Trophoblast cell (in vitro differentiated cells and primary cell): ENCODE measurements around the gene IGF2BP1.

ENCODE experiments used
- DNase-seq, 2 donors: peaks; one replicate each; pipeline ENCODE4 v3.0.0-alpha.2; 2016
- H2AFZ ChIP-seq: 2 replicates; pipeline ENCODE4 v1.6.1; 2013; ENCODE audit warnings: low read length, moderate library complexity, mild to moderate bottlenecking; ENCODE audit not compliant: insufficient read depth, poor library complexity
- H2AK5ac ChIP-seq: 2 replicates; pipeline ENCODE4 v1.6.1; 2013; ENCODE audit warnings: mild to moderate bottlenecking, low read length
- H2BK120ac ChIP-seq: 2 replicates; pipeline ENCODE4 v1.6.1; 2013; ENCODE audit warnings: low read length, mild to moderate bottlenecking, moderate library complexity; ENCODE audit not compliant: insufficient read depth, poor library complexity
- H2BK12ac ChIP-seq: 2 replicates; pipeline ENCODE4 v1.6.1; 2013; ENCODE audit warnings: mild to moderate bottlenecking, low read length, moderate library complexity
- H2BK5ac ChIP-seq: 2 replicates; pipeline ENCODE4 v1.6.1; 2013; ENCODE audit warnings: low read length, low read depth, moderate library complexity, mild to moderate bottlenecking; ENCODE audit not compliant: poor library complexity
- H3K14ac ChIP-seq: 2 replicates; pipeline ENCODE4 v1.6.1; 2013; ENCODE audit warnings: mild to moderate bottlenecking, low read length
- H3K18ac ChIP-seq: 2 replicates; pipeline ENCODE4 v1.6.1; 2013; ENCODE audit warnings: mild to moderate bottlenecking, low read length
- H3K23ac ChIP-seq: 2 replicates; pipeline ENCODE4 v1.6.1; 2013; ENCODE audit warnings: low read length
- H3K27ac ChIP-seq: 2 replicates; pipeline ENCODE4 v1.5.1; 2013; ENCODE audit warnings: low read depth, mild to moderate bottlenecking, inconsistent platforms, low read length, moderate library complexity
- H3K27me3 ChIP-seq: 2 replicates; pipeline ENCODE4 v1.6.1; 2013; ENCODE audit warnings: inconsistent platforms, mild to moderate bottlenecking, low read length, moderate library complexity; ENCODE audit not compliant: insufficient read depth
- H3K36me3 ChIP-seq, 2 experiments: 1 replicate in 1 of 2; 2 replicates in 1 of 2; pipeline ENCODE4 v1.6.1; 2013; ENCODE audit warnings: low read length in 2 of 2, mild to moderate bottlenecking in 2 of 2, moderate library complexity in 1 of 2; ENCODE audit not compliant: insufficient read depth in 2 of 2, control insufficient read depth in 1 of 2
- H3K4ac ChIP-seq: 2 replicates; pipeline ENCODE4 v1.6.1; 2013; ENCODE audit warnings: low read depth, mild to moderate bottlenecking, low read length, moderate library complexity
- H3K4me1 ChIP-seq, 2 experiments: 1 replicate in 1 of 2; 2 replicates in 1 of 2; pipeline ENCODE4 v1.6.1; 2013; ENCODE audit warnings: low read length in 2 of 2, mild to moderate bottlenecking in 2 of 2, moderate library complexity in 1 of 2; ENCODE audit not compliant: insufficient read depth in 2 of 2, control insufficient read depth in 1 of 2
- H3K4me2 ChIP-seq: 2 replicates; pipeline ENCODE4 v1.6.1; 2013; ENCODE audit warnings: inconsistent platforms, mild to moderate bottlenecking, low read length, moderate library complexity
- H3K4me3 ChIP-seq: 2 replicates; pipeline ENCODE4 v1.5.1; 2013; ENCODE audit warnings: mild to moderate bottlenecking, low read depth, low read length, inconsistent platforms
- H3K79me1 ChIP-seq: one replicate; pipeline ENCODE4 v1.6.1; 2013; ENCODE audit warnings: low read length
- H3K79me2 ChIP-seq: 2 replicates; pipeline ENCODE4 v1.6.1; 2013; ENCODE audit warnings: low read length, mild to moderate bottlenecking; ENCODE audit not compliant: control insufficient read depth, insufficient read depth, poor library complexity
- H3K9ac ChIP-seq: 2 replicates; pipeline ENCODE4 v1.6.1; 2013; ENCODE audit warnings: mild to moderate bottlenecking, low read length
- H3K9me3 ChIP-seq: 2 replicates; pipeline ENCODE4 v1.6.1; 2013; ENCODE audit warnings: low read depth, mild to moderate bottlenecking, control low read depth, inconsistent platforms, low read length; ENCODE audit not compliant: insufficient read depth
- H4K12ac ChIP-seq: 2 replicates; pipeline ENCODE4 v1.6.1; 2013; ENCODE audit warnings: low read depth, mild to moderate bottlenecking, low read length, moderate library complexity
- H4K8ac ChIP-seq: 2 replicates; pipeline ENCODE4 v1.6.1; 2013; ENCODE audit warnings: low read depth, mild to moderate bottlenecking, low read length, moderate library complexity
- H4K91ac ChIP-seq: one replicate; pipeline ENCODE4 v1.6.1; 2013; ENCODE audit warnings: low read depth, mild to moderate bottlenecking, low read length, moderate library complexity
- WGBS: extraction: QIAGEN DNeasy Blood & Tissue Kit; methylation state at CpG from one replicate; pipeline ENCODE4 v1.1.7; 2013; ENCODE audit warnings: missing lambda C conversion rate; ENCODE audit not compliant: insufficient read length, insufficient coverage; ENCODE audit errors: extremely low coverage; 5-methylcytosine and 5-hydroxymethylcytosine counted together

The IGF2BP1 gene

GRCh38 chr17:48996722-48997102, 473 bp upstream of the IGF2BP1 start:
- H4K12ac ChIP-seq, result peak overlapping the region; percentile 61
- H3K4me2 ChIP-seq, result peak overlapping the region; percentile 77
- H3K36me3 ChIP-seq, result no peaks in the 10 kb centered on the region
- peaks cover 41% of the 10 kb centered on the region for H3K79me1 ChIP-seq
- peak overlapping the region; percentile 99 for H2BK5ac ChIP-seq
- peak overlapping the region; percentile 84 for H3K4me3 ChIP-seq
- H3K9me3 ChIP-seq, result no peaks in the 10 kb centered on the region
- no peaks in the 10 kb centered on the region for H3K4me1 ChIP-seq
- H4K8ac ChIP-seq, result peak overlapping the region; percentile 96
- peak overlapping the region; percentile 59 for H3K9ac ChIP-seq
- DNase-seq, result no peak
- H2BK120ac ChIP-seq, result peak overlapping the region; percentile 99
- no peak overlapping the region for H3K23ac ChIP-seq
- peak overlapping the region; percentile 92 for H3K18ac ChIP-seq
- WGBS, result no CpG with 5 or more reads among the region's 23 CpGs
- peak overlapping the region; percentile 10 for H2BK12ac ChIP-seq
- peak overlapping the region; percentile 99 for H3K4ac ChIP-seq
- H4K91ac ChIP-seq, result peak overlapping the region; percentile 99
- peak overlapping the region; percentile 71 for H3K14ac ChIP-seq
- H2AK5ac ChIP-seq, result peak overlapping the region; percentile 88
- H3K27ac ChIP-seq, result peak overlapping the region; percentile 99
- H3K79me2 ChIP-seq, result peaks cover 36% of the 10 kb centered on the region
- H3K27me3 ChIP-seq, result no peaks in the 10 kb centered on the region
- H2AFZ ChIP-seq, result peak overlapping the region; percentile 79

GRCh38 chr17:48997827-48998586, 822 bp downstream of the IGF2BP1 start:
- WGBS, result no CpG with 5 or more reads among the region's 63 CpGs
- peak overlapping the region; percentile 92 for H2BK120ac ChIP-seq

DNA sequence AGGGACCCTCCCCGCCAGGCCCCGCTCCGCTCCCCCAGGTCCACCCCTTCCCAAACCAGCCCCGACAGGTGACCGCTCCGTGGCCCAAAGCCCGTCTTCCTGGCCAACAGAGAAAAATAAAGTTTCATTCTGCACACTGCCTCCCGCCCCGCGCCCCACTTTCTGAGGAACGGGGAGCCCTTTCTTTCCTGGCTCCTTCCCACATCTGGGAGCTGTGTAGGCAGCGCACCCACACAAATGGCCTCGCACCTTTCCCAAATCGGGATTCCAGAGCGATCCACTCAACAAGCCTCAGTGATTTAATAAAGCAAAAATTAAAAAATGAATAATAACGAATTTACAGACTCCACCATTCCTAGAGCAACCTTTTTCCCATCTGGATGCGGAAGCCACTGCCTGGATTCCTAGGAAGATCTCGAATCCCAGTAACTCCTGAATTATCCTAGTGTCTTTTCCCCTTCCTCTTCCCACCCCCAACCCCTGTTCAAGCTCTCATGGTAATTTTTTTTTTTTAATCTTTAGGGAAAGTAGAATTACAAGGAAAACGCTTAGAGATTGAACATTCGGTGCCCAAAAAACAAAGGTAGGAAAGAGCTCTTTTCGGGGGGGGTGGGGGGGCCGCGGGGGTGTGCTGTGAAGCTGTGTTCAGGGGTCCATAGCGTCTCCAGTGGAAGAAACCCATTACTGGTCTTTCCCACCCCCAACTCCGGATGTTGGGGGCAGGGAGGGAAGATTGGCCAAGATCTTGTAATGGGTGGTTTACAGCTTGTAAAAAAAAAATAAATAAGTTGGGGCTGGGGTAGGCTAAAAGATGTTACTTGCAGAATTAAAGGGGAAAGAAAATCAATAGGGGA, 1.6 kb downstream of the IGF2BP1 start:
- Histone ChIP-seq H4K12ac (peak overlapping the region; percentile 61), H3K27ac (peak overlapping the region; percentile 99), H3K9ac (peak overlapping the region; percentile 95), H3K18ac (peak overlapping the region; percentile 93), H4K91ac (peak overlapping the region; percentile 99), H3K27me3 (no peaks in the 10 kb centered on the region), H2AK5ac (peak overlapping the region; percentile 95), H3K23ac (no peak overlapping the region), H2BK120ac (peak overlapping the region; percentile 83), H3K14ac (peak overlapping the region; percentile 96), H2BK12ac (no peak overlapping the region), H3K4me3 (peak overlapping the region; percentile 97), H3K4me1 (no peaks in the 10 kb centered on the region), H3K4ac (peak overlapping the region; percentile 99), H2AFZ (no peak overlapping the region), H3K9me3 (no peaks in the 10 kb centered on the region), H4K8ac (peak overlapping the region; percentile 73), H3K4me2 (peak overlapping the region; percentile 77), H2BK5ac (peak overlapping the region; percentile 90), H3K79me1 (peaks cover 43% of the 10 kb centered on the region), H3K36me3 (no peaks in the 10 kb centered on the region), H3K79me2 (peaks cover 38% of the 10 kb centered on the region)
- no peak for DNase-seq
- no CpG with 5 or more reads among the region's 25 CpGs for WGBS

More at GRCh38 chr17:48997827-48998586, 822 bp downstream of the IGF2BP1 start:
- Histone ChIP-seq H3K36me3 (no peaks in the 10 kb centered on the region), H4K8ac (peak overlapping the region; percentile 90), H2BK5ac (peak overlapping the region; percentile 97), H3K14ac (peak overlapping the region; percentile 99), H3K4me2 (peak overlapping the region; percentile 77), H3K4me3 (peak overlapping the region; percentile 97), H3K9me3 (no peaks in the 10 kb centered on the region), H2AK5ac (peak overlapping the region; percentile 98), H2BK12ac (peak overlapping the region; percentile 55), H4K91ac (peak overlapping the region; percentile 99), H3K4me1 (no peaks in the 10 kb centered on the region), H3K27ac (peak overlapping the region; percentile 99), H2AFZ (peak overlapping the region; percentile 73), H3K79me1 (peaks cover 41% of the 10 kb centered on the region), H3K27me3 (no peaks in the 10 kb centered on the region), H3K4ac (peak overlapping the region; percentile 99), H3K18ac (peak overlapping the region; percentile 100), H3K23ac (no peak overlapping the region), H4K12ac (peak overlapping the region; percentile 78), H3K79me2 (peaks cover 36% of the 10 kb centered on the region), H3K9ac (peak overlapping the region; percentile 95)
- DNase-seq, result peak in 1 of 2 donors; percentile 48

DNA sequence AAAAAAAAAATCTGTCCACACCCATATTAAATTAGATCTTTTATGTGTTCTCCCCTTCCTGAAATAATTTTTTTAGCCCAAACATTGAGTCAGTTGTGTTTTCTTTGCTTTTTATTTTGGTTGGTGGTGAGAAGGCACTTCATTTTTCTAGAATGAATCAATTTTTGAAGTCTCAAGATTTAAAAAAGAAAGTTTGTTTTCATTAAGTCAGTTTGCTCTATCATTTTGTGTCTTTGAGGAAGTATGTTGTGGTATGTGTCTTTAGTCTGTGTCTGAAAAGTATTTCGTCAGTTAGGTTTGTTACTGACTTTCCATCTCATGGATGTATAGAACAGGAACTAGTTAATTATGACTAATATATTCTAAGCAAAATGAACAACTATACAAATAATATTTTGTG, 3.8 kb downstream of the IGF2BP1 start:
- Histone ChIP-seq H3K27ac (no peak overlapping the region), H2AK5ac (no peak overlapping the region), H3K4me3 (no peak overlapping the region), H3K36me3 (peaks cover 8 to 16% of the 10 kb centered on the region in 2 experiments), H4K12ac (no peak overlapping the region), H3K18ac (no peak overlapping the region), H3K4me1 (peaks cover 0 to 5% of the 10 kb centered on the region in 2 experiments), H2BK12ac (no peak overlapping the region), H2BK5ac (no peak overlapping the region), H3K4me2 (peak overlapping the region; percentile 46), H3K14ac (no peak overlapping the region), H3K23ac (no peak overlapping the region), H3K9me3 (no peaks in the 10 kb centered on the region), H4K91ac (no peak overlapping the region), H2BK120ac (no peak overlapping the region), H3K9ac (no peak overlapping the region), H2AFZ (no peak overlapping the region), H3K79me1 (peaks cover 35% of the 10 kb centered on the region), H3K27me3 (no peaks in the 10 kb centered on the region), H4K8ac (no peak overlapping the region), H3K79me2 (peaks cover 49% of the 10 kb centered on the region), H3K4ac (peak overlapping the region; percentile 69)
- WGBS, result no CpG with 5 or more reads among the region's 1 CpG
- DNase-seq, result no peak
